Keratinocyte (primary cell): ENCODE measurements around the gene ARRDC2. TPM values are rescaled to one million over a fixed set of nuclear protein-coding genes. Genes with fewer than 3 reads are reported as not detected.

Experiments
- DNase-seq: peaks from one replicate; pipeline ENCODE4 v3.0.0-alpha.2; 2011; ENCODE audit warnings: low read depth, missing footprints, low spot score
- FAIRE-seq: peaks from 2 replicates; lab custom pipeline; 2011; peaks lifted over from hg19 to GRCh38; lab: Jason Lieb, UNC
- H2AFZ ChIP-seq: 2 replicates; pipeline ENCODE4 v1.6.0; 2012; ENCODE audit warnings: low read length, control low read depth, inconsistent platforms; ENCODE audit not compliant: control insufficient read depth
- H3K27ac ChIP-seq: 2 replicates; pipeline ENCODE4 v1.5.1; 2011; ENCODE audit warnings: low read length; ENCODE audit not compliant: control insufficient read depth, insufficient read depth
- H3K27me3 ChIP-seq: 3 replicates; pipeline ENCODE4 v1.6.0; 2011; ENCODE audit warnings: low read length; ENCODE audit not compliant: control insufficient read depth, insufficient read depth; ENCODE audit errors: extremely low read depth
- H3K36me3 ChIP-seq, 2 experiments: 2 replicates in 1 of 2; 3 replicates in 1 of 2; pipeline ENCODE4 v1.5.1; 2011; ENCODE audit warnings: low read length in 2 of 2, mild to moderate bottlenecking in 1 of 2; ENCODE audit not compliant: control insufficient read depth in 2 of 2, insufficient read depth in 2 of 2; ENCODE audit errors: extremely low read depth in 1 of 2
- H3K4me1 ChIP-seq: 3 replicates; pipeline ENCODE4 v1.5.1; 2011; ENCODE audit warnings: low read length; ENCODE audit not compliant: control insufficient read depth, insufficient read depth; ENCODE audit errors: extremely low read depth
- H3K4me2 ChIP-seq: 3 replicates; pipeline ENCODE4 v1.6.0; 2011; ENCODE audit warnings: low read depth, low read length; ENCODE audit not compliant: control insufficient read depth, insufficient read depth; ENCODE audit errors: extremely low read depth
- H3K4me3 ChIP-seq, 3 experiments: fragments of 200-600 bp in 1 of 3; sonication (generic) in 1 of 3; 2 replicates in 2 of 3; 3 replicates in 1 of 3; pipeline ENCODE4 v1.5.1; 2011 to 2016; ENCODE audit warnings: low read length in 3 of 3, mild to moderate bottlenecking in 3 of 3, control low read depth in 2 of 3, inconsistent platforms in 1 of 3, low read depth in 1 of 3, mixed read lengths in 1 of 3, mixed run types in 1 of 3, moderate library complexity in 1 of 3; ENCODE audit not compliant: control insufficient read depth in 2 of 3, insufficient read depth in 2 of 3; ENCODE audit errors: extremely low read depth in 1 of 3
- H3K79me2 ChIP-seq: 2 replicates; pipeline ENCODE4 v1.6.0; 2012; ENCODE audit warnings: low read length; ENCODE audit not compliant: control insufficient read depth, insufficient read depth
- H3K9ac ChIP-seq: 3 replicates; pipeline ENCODE4 v1.6.0; 2011; ENCODE audit warnings: low read length; ENCODE audit not compliant: control insufficient read depth, insufficient read depth; ENCODE audit errors: extremely low read depth
- H3K9me1 ChIP-seq: 3 replicates; pipeline ENCODE4 v1.6.0; 2011; ENCODE audit warnings: low read length; ENCODE audit not compliant: control insufficient read depth, insufficient read depth; ENCODE audit errors: extremely low read depth
- H3K9me3 ChIP-seq: 2 replicates; pipeline ENCODE4 v1.5.1; 2012; ENCODE audit warnings: low read depth, low read length; ENCODE audit not compliant: control insufficient read depth
- H4K20me1 ChIP-seq: 3 replicates; pipeline ENCODE4 v1.6.0; 2011; ENCODE audit warnings: low read length; ENCODE audit not compliant: control insufficient read depth, insufficient read depth; ENCODE audit errors: extremely low read depth
- CTCF ChIP-seq, 3 experiments: IDR thresholded peaks in 1 of 3; conservative IDR thresholded peaks in 1 of 3; optimal IDR thresholded peaks in 1 of 3; 2 replicates in 2 of 3; 3 replicates in 1 of 3; pipeline versions ENCODE3 to v1.5.1; 2011; ENCODE audit warnings: low read length in 3 of 3, mild to moderate bottlenecking in 3 of 3, moderate library complexity in 2 of 3, control low read depth in 1 of 3, inconsistent platforms in 1 of 3; ENCODE audit not compliant: insufficient read depth in 2 of 3; ENCODE audit errors: extremely low read depth in 1 of 3
- EZH2 ChIP-seq: IDR thresholded peaks from one replicate; pipeline ENCODE4 v1.6.1; 2012; ENCODE audit warnings: inconsistent platforms, mild to moderate bottlenecking, low read length, moderate library complexity
- dilution Hi-C: fragments of 300-500 bp; cut with MboI; formaldehyde crosslinking; loops from one replicate; pipeline ENCODE4 v1.7.0; 2020; ENCODE audit warnings: low sequenced_read_pairs; ENCODE audit not compliant: extremely low pct_ligation_motif_present
- polyA plus RNA-seq, 5 experiments: library from polyadenylated mRNA; depleted of rRNA in 3 of 5; stranded (reverse) in 3 of 5; stranded (forward) in 1 of 5; unstranded in 1 of 5; fragments of >200 nt; gene quantifications; 1 replicate in 1 of 5; 2 replicates in 3 of 5; 3 replicates in 1 of 5; pipeline versions ENCODE4 v1.2.1 to v1.2.3, GENCODE V29; 2011 to 2012; ENCODE audit warnings: missing spikeins in 2 of 5, low read depth in 1 of 5, low replicate concordance in 1 of 5

Gene ARRDC2
- polyA plus RNA-seq, 1 donor (not counting 4 experiments of a cell fraction or from before 2014, with no cell fraction given) = 2.4 TPM

DNA sequence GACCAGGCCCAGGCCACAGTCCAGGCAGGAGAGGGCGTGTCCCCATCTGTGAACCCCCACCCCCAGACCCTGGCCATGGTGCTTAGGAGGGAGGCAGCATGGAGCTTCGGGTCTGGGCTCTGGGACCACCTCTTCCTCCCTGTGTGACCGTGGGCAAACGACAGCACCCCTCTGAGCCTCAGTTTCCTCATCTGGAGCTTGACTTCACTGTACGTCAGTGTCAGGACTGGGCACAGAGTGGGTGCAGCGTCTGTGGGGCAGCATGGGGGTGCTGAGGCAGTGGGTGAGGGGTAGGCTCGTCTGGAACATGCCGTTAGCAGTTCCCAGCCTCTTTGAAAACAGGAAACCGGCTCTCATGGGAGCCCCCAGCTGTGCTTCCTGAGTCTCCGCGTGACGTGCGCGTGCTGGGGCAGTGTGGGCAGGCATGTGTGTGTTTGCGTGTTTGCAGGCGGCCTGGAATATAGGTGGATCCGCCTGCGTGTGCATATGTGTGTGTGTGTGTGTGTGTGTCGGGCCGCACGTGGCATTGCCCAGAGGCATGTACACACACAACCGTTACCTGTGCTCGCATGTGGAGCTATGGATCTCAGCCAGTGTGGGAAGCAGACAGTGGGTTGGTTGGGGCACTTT is 15.8 kb downstream of the ARRDC2 start:
- DNase-seq (no peak), FAIRE-seq (no peak)
- H3K79me2 ChIP-seq = no peaks in the 10 kb centered on the region
- no peaks in the 10 kb centered on the region for H3K27me3 ChIP-seq
- TF ChIP-seq EZH2 = no peak
- no peak for TF ChIP-seq CTCF (optimal IDR thresholded peaks at IDR 0.05 in 1 of 3, IDR thresholded peaks at IDR 0.05 in 1 of 3, conservative IDR thresholded peaks at IDR 0.05 in 1 of 3; ENCODE audit: extremely low read depth in 1 of 3, insufficient read depth in 2 of 3, low read length in 3 of 3)
- H3K4me3 ChIP-seq = no peak overlapping the region
- peak overlapping the region; percentile 68 for H2AFZ ChIP-seq
- H3K4me2 ChIP-seq = no peak overlapping the region
- H3K27ac ChIP-seq = no peak overlapping the region
- H3K9me1 ChIP-seq = no peaks in the 10 kb centered on the region
- dilution Hi-C loops = no loop called here
- H3K9me3 ChIP-seq = no peaks in the 10 kb centered on the region
- no peak overlapping the region for H3K9ac ChIP-seq
- peaks cover 11% of the 10 kb centered on the region for H3K4me1 ChIP-seq
- H4K20me1 ChIP-seq = no peaks in the 10 kb centered on the region
- no peaks in the 10 kb centered on the region for H3K36me3 ChIP-seq

DNA sequence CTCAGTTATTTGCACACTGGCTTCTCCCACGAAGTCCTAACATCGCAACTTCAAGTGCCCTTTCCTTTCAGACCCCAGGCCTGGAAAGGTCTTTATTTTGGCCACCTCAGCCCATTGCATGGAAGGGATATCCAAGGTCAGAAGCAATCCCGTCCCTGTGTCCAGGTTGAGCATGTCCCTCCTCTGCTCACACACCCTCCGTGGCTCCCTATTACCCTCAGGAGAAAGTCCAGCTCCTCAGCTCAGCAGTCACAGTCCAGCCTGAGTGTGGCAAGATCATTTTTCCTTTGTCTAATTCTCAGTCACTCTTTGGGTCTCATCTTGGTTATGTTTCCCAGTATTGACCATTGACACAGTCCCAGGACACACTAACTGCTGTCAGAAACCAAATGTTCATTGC is 19.2 kb downstream of the ARRDC2 start:
- no peaks in the 10 kb centered on the region for H3K4me1 ChIP-seq
- no peak overlapping the region for H3K27ac ChIP-seq
- dilution Hi-C loops = no loop called here

More for the DNA sequence above, 19.2 kb downstream of the ARRDC2 start:
- Histone ChIP-seq H3K4me3 (no peak overlapping the region), H3K4me2 (no peak overlapping the region), H3K36me3 (no peaks in the 10 kb centered on the region), H2AFZ (no peak overlapping the region), H3K79me2 (no peaks in the 10 kb centered on the region), H3K9ac (no peak overlapping the region), H4K20me1 (no peaks in the 10 kb centered on the region), H3K9me3 (no peaks in the 10 kb centered on the region), H3K27me3 (no peaks in the 10 kb centered on the region), H3K9me1 (no peaks in the 10 kb centered on the region)
- DNase-seq (no peak), FAIRE-seq (no peak)
- TF ChIP-seq EZH2 (no peak), CTCF (optimal IDR thresholded peaks at IDR 0.05 in 1 of 3, IDR thresholded peaks at IDR 0.05 in 1 of 3, conservative IDR thresholded peaks at IDR 0.05 in 1 of 3; ENCODE audit: extremely low read depth in 1 of 3, insufficient read depth in 2 of 3, low read length in 3 of 3) (no peak)
